ENCODE measurements around the gene PLXNA1.

- TF ChIP-seq EZH2phosphoT487 (IDR thresholded peaks at IDR 0.05; ENCODE audit: low read depth, severe bottlenecking, unreplicated experiment) (no peak), EZH2 (IDR thresholded peaks at IDR 0.05; ENCODE audit: borderline replicate concordance) (no peak)
Measured at GRCh38 chr3:126956361-126956760, 26.6 kb upstream of the PLXNA1 start.
